K562 (cell line): Measurements from ENCODE around the gene TMEM144. TPM values are rescaled to one million over a fixed set of nuclear protein-coding genes. Genes with fewer than 3 reads are reported as not detected.

ENCODE experiments used
- BCOR ChIP-seq: fragments of 450-650 bp; IDR thresholded peaks from 2 replicates; pipeline ENCODE4 v1.6.1; 2016
- BDP1 ChIP-seq: IDR thresholded peaks from 3 replicates; pipeline ENCODE4 v1.6.1; 2011; ENCODE audit not compliant: insufficient read length, insufficient read depth
- FOXP1 ChIP-seq: sonication (generic); formaldehyde crosslinking; IDR thresholded peaks from 2 replicates; pipeline ENCODE4 v1.8.0; 2022; ENCODE audit warnings: mild to moderate bottlenecking, missing genetic modification reagents
- FUS ChIP-seq: fragments of 200-400 bp; formaldehyde crosslinking; optimal IDR thresholded peaks from 2 replicates; pipeline ENCODE3; 2017; ENCODE audit warnings: low read depth, low read length
- GTF2B ChIP-seq: IDR thresholded peaks from 2 replicates; pipeline ENCODE4 v1.6.1; 2011; ENCODE audit not compliant: insufficient read length; ENCODE audit errors: extremely low read depth
- JUND ChIP-seq, 2 experiments: IDR thresholded peaks; 2 replicates in 1 of 2; 3 replicates in 1 of 2; pipeline ENCODE4 v1.6.1; 2011; ENCODE audit warnings: borderline replicate concordance in 2 of 2, low read depth in 2 of 2, low read length in 2 of 2, improper control_type of control experiment in 1 of 2, missing biosample characterization in 1 of 2, missing genetic modification characterization in 1 of 2, missing genetic modification reagents in 1 of 2
- KLF6 ChIP-seq: fragments of 250-450 bp; sonication (Bioruptor Pico); IDR thresholded peaks from 2 replicates; pipeline ENCODE4 v1.4.0; 2020; ENCODE audit warnings: mild to moderate bottlenecking, moderate library complexity, borderline replicate concordance
- MED1 ChIP-seq: sonication (generic); formaldehyde crosslinking; IDR thresholded peaks from 2 replicates; pipeline ENCODE4 v1.8.1; 2023; ENCODE audit warnings: missing genetic modification reagents, borderline replicate concordance
- NEUROD1 ChIP-seq: fragments of 150-350 bp; IDR thresholded peaks from 2 replicates; pipeline ENCODE4 v1.6.1; 2014; ENCODE audit warnings: borderline replicate concordance, low read length, low read depth; ENCODE audit not compliant: partially characterized antibody
- NFRKB ChIP-seq: fragments of 450-650 bp; IDR thresholded peaks from 2 replicates; pipeline ENCODE4 v1.6.1; 2016; ENCODE audit warnings: low read depth
- PURB ChIP-seq: sonication (generic); formaldehyde crosslinking; IDR thresholded peaks from 2 replicates; pipeline ENCODE4 v1.9.0; 2021; ENCODE audit warnings: low read depth, mild to moderate bottlenecking, missing genetic modification reagents
- RAD51 ChIP-seq: fragments of 450-650 bp; IDR thresholded peaks from 2 replicates; pipeline ENCODE4 v1.7.1; 2016; ENCODE audit warnings: low read depth, mild to moderate bottlenecking, borderline replicate concordance
- RBM22 ChIP-seq: fragments of 200-400 bp; formaldehyde crosslinking; IDR thresholded peaks from 2 replicates; pipeline ENCODE4 v1.6.1; 2018; ENCODE audit warnings: low read length, low read depth; ENCODE audit not compliant: poor library complexity, severe bottlenecking
- SIX5 ChIP-seq, 2 experiments: IDR thresholded peaks; 2 replicates each; pipeline ENCODE4 v1.6.1; 2011; ENCODE audit warnings: low read length in 2 of 2, borderline replicate concordance in 1 of 2, low read depth in 1 of 2, mild to moderate bottlenecking in 1 of 2, moderate library complexity in 1 of 2; ENCODE audit not compliant: insufficient read depth in 1 of 2
- ZKSCAN1 ChIP-seq: fragments of 150-350 bp; IDR thresholded peaks from 2 replicates; pipeline ENCODE4 v1.6.1; 2016; ENCODE audit warnings: low read depth, low read length
- ZNF133 ChIP-seq: fragments of 250-450 bp; sonication (Bioruptor Pico); IDR thresholded peaks from 2 replicates; pipeline ENCODE4 v1.4.0; 2020; ENCODE audit warnings: mild to moderate bottlenecking
- ZNF174 ChIP-seq: fragments of 250-450 bp; sonication (Bioruptor Pico); IDR thresholded peaks from 2 replicates; pipeline ENCODE4 v1.4.0; 2020; ENCODE audit warnings: mild to moderate bottlenecking
- ZNF239 ChIP-seq: fragments of 250-450 bp; sonication (Bioruptor Pico); IDR thresholded peaks from 2 replicates; pipeline ENCODE4 v1.4.0; 2020; ENCODE audit warnings: mild to moderate bottlenecking
- ZNF518B ChIP-seq: fragments of 250-450 bp; sonication (Bioruptor Pico); IDR thresholded peaks from 2 replicates; pipeline ENCODE4 v1.5.0; 2021; ENCODE audit warnings: mild to moderate bottlenecking, moderate library complexity
- polyA plus RNA-seq, 8 experiments: library from polyadenylated mRNA; depleted of rRNA in 4 of 8; stranded (reverse) in 5 of 8; unstranded in 3 of 8; fragments of >200 nt; fragmentation: Nextera tagmentation in 2 of 8; fragmentation: Illumina TruSeq in 1 of 8; extraction: Ambion mirVana in 2 of 8; extraction: Trizol in 1 of 8; gene quantifications; 2 replicates each; pipeline versions ENCODE4 v1.2.1 to v1.2.3, GENCODE V29; 2011 to 2014; ENCODE audit warnings: inconsistent platforms in 1 of 8, missing spikeins in 1 of 8
- total RNA-seq, 7 experiments: library from RNA; depleted of rRNA in 6 of 7; stranded (reverse); fragments of >200 nt in 6 of 7; fragmentation: Illumina TruSeq in 2 of 7; extraction: Trizol in 2 of 7; gene quantifications; 2 replicates each; pipeline versions ENCODE4 v1.2.1 to v1.2.3, GENCODE V29; 2011 to 2021; ENCODE audit warnings: low replicate concordance in 1 of 7
- TF ChIP-seq, protein P1 (sequence below): fragments of 250-450 bp; sonication (Bioruptor Pico); IDR thresholded peaks from 2 replicates; pipeline ENCODE4 v1.8.0; 2021; ENCODE audit warnings: mild to moderate bottlenecking, moderate library complexity
- TF ChIP-seq, protein P2 (sequence below): IDR thresholded peaks from 2 replicates; pipeline ENCODE4 v1.6.1; 2011; ENCODE audit warnings: borderline replicate concordance, low read depth, mild to moderate bottlenecking, moderate library complexity, low read length; ENCODE audit not compliant: insufficient read depth, poor library complexity, severe bottlenecking

The TMEM144 gene
- total and polyA plus RNA-seq, 9 of the 15 experiments (the other 6 are each of a cell fraction or from before 2014, with no cell fraction given), result 4.0 to 12.0 (median 6.1) TPM

DNA sequence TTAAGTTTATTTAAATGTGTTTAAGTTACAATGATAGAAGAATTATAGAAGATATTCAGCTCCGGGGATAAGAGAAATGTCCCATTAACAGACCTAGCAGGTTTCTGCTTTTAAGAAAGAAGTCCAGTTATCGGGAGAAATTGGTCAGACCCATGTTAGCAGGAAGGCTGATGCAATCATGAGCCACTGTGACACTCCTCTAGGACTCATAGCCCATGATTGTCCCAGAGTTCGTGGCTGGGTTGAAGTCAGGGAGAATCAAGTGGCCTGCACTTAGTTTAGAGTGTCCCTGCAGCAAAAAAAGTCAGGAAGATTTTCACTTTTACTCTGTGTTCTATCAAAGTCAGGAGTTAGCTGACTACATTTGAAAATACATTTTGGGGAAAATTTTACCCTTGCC lies 72.0 kb downstream of the TMEM144 start (continued):
- TF ChIP-seq FUS (no peak), GTF2B (no peak), SIX5 (IDR thresholded peaks at IDR 0.05; ENCODE audit: borderline replicate concordance in 1 of 2, insufficient read depth in 1 of 2, low read depth in 1 of 2, low read length in 2 of 2) (no peak), ZKSCAN1 (no peak), JUND (IDR thresholded peaks at IDR 0.05; ENCODE audit: borderline replicate concordance, low read depth, low read length) (peak; percentile 61), JUND (tag; IDR thresholded peaks at IDR 0.05; ENCODE audit: borderline replicate concordance, low read depth, low read length) (peak; percentile 63; the same call in 1 of the 3 replicates), ZNF518B (CRISPR knock-in tag) (no peak), RBM22 (no peak), MED1 (no peak), ZNF133 (CRISPR knock-in tag) (no peak), BCOR (no peak), ZNF239 (CRISPR knock-in tag) (no peak), ZNF174 (CRISPR knock-in tag) (no peak), BDP1 (no peak), NFRKB (peak; percentile 65; the same call in 1 of the 2 replicates), FOXP1 (no peak), PURB (no peak), KLF6 (CRISPR knock-in tag) (peak; percentile 68; the same call in 1 of the 2 replicates), RAD51 (no peak), NEUROD1 (no peak)
- TF ChIP-seq, protein P1, sequence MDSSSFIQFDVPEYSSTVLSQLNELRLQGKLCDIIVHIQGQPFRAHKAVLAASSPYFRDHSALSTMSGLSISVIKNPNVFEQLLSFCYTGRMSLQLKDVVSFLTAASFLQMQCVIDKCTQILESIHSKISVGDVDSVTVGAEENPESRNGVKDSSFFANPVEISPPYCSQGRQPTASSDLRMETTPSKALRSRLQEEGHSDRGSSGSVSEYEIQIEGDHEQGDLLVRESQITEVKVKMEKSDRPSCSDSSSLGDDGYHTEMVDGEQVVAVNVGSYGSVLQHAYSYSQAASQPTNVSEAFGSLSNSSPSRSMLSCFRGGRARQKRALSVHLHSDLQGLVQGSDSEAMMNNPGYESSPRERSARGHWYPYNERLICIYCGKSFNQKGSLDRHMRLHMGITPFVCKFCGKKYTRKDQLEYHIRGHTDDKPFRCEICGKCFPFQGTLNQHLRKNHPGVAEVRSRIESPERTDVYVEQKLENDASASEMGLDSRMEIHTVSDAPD (CRISPR knock-in tag), result 0 out of 2 replicates have a peak, but pooled peaks have one; percentile 13
- TF ChIP-seq, protein P2, sequence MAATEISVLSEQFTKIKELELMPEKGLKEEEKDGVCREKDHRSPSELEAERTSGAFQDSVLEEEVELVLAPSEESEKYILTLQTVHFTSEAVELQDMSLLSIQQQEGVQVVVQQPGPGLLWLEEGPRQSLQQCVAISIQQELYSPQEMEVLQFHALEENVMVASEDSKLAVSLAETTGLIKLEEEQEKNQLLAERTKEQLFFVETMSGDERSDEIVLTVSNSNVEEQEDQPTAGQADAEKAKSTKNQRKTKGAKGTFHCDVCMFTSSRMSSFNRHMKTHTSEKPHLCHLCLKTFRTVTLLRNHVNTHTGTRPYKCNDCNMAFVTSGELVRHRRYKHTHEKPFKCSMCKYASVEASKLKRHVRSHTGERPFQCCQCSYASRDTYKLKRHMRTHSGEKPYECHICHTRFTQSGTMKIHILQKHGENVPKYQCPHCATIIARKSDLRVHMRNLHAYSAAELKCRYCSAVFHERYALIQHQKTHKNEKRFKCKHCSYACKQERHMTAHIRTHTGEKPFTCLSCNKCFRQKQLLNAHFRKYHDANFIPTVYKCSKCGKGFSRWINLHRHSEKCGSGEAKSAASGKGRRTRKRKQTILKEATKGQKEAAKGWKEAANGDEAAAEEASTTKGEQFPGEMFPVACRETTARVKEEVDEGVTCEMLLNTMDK, result no peak
